WTC11 (cell line): ENCODE results near the gene TEC. TPM values are rescaled to one million over a fixed set of nuclear protein-coding genes. Genes with fewer than 3 reads are reported as not detected.

ENCODE experiments used
- ATAC-seq: fragments of 200-7000 bp; cut with Tn5 transposase; 2 replicates; pipeline ENCODE4 v1.10.0; 2021; ENCODE audit warnings: mild to moderate bottlenecking, moderate library complexity
- CTCF ChIA-PET: fragments of 300-600 bp; sonication (Branson Sonifier 250); formaldehyde crosslinking; loops from one replicate; lab custom pipeline; 2021; ENCODE audit warnings: antibody characterized with exemption; lab: Charles Lee
- POLR2A ChIA-PET: fragments of 350-600 bp; sonication (Branson Sonifier 250); formaldehyde crosslinking; loops from one replicate; lab custom pipeline; 2021; ENCODE audit warnings: antibody characterized with exemption; lab: Charles Lee
- DNase-seq: peaks from one replicate; pipeline ENCODE4 v3.0.0; 2021; ENCODE audit warnings: low spot score
- H3K27ac Mint-ChIP-seq: 2 replicates; pipeline ENCODE4 v1.8.0; 2021; ENCODE audit warnings: mixed read lengths
- H3K27me3 Mint-ChIP-seq: 2 replicates; pipeline ENCODE4 v1.8.0; 2021; ENCODE audit warnings: low read depth, mild to moderate bottlenecking, moderate library complexity, mixed read lengths
- H3K36me3 Mint-ChIP-seq: 2 replicates; pipeline ENCODE4 v1.8.0; 2021; ENCODE audit warnings: mixed read lengths
- H3K4me1 Mint-ChIP-seq: 2 replicates; pipeline ENCODE4 v1.8.0; 2022; ENCODE audit warnings: mixed read lengths
- H3K4me3 Mint-ChIP-seq: 2 replicates; pipeline ENCODE4 v1.8.0; 2021; ENCODE audit warnings: mild to moderate bottlenecking, moderate library complexity, mixed read lengths
- H3K9me3 Mint-ChIP-seq: 2 replicates; pipeline ENCODE4 v1.8.0; 2021; ENCODE audit warnings: mixed read lengths
- ATF1 ChIP-seq: sonication (generic); formaldehyde crosslinking; IDR thresholded peaks from 2 replicates; pipeline ENCODE4 v1.8.1; 2023; ENCODE audit warnings: mild to moderate bottlenecking, moderate library complexity, missing genetic modification reagents
- ESRRA ChIP-seq: sonication (generic); formaldehyde crosslinking; IDR thresholded peaks from 2 replicates; pipeline ENCODE4 v1.8.1; 2022; ENCODE audit warnings: mild to moderate bottlenecking, missing genetic modification reagents, borderline replicate concordance
- GRHL2 ChIP-seq: fragments of 250-450 bp; sonication (Bioruptor Pico); IDR thresholded peaks from 2 replicates; pipeline ENCODE4 v1.8.0; 2022; ENCODE audit warnings: mild to moderate bottlenecking, moderate library complexity; ENCODE audit not compliant: insufficient replicate concordance, severe bottlenecking
- JUN ChIP-seq: sonication (generic); formaldehyde crosslinking; IDR thresholded peaks from 2 replicates; pipeline ENCODE4 v1.8.0; 2023; ENCODE audit warnings: mild to moderate bottlenecking, missing genetic modification reagents
- NFE2L1 ChIP-seq: sonication (generic); formaldehyde crosslinking; IDR thresholded peaks from 2 replicates; pipeline ENCODE4 v1.8.1; 2023; ENCODE audit warnings: missing genetic modification reagents
- ZNF317 ChIP-seq: sonication (generic); formaldehyde crosslinking; IDR thresholded peaks from 2 replicates; pipeline ENCODE4 v1.8.1; 2023; ENCODE audit warnings: low read depth, mild to moderate bottlenecking, moderate library complexity, missing genetic modification reagents, borderline replicate concordance
- ZNF423 ChIP-seq: fragments of 250-450 bp; sonication (Bioruptor Pico); IDR thresholded peaks from 2 replicates; pipeline ENCODE4 v2.1.2; 2022; ENCODE audit warnings: mild to moderate bottlenecking, moderate library complexity
- total RNA-seq: library from RNA; stranded (reverse); gene quantifications from 3 replicates; pipeline ENCODE4 v1.2.3, GENCODE V29; 2021
- TF ChIP-seq, protein P1 (sequence below): sonication (generic); formaldehyde crosslinking; IDR thresholded peaks from 2 replicates; pipeline ENCODE4 v1.8.0; 2022; ENCODE audit warnings: missing genetic modification reagents
- TF ChIP-seq, protein P2 (sequence below): fragments of 250-450 bp; sonication (Bioruptor Pico); IDR thresholded peaks from 2 replicates; pipeline ENCODE4 v1.9.0; 2021; ENCODE audit warnings: mild to moderate bottlenecking, borderline replicate concordance
- TF ChIP-seq, protein P3 (sequence below): sonication (generic); formaldehyde crosslinking; IDR thresholded peaks from 2 replicates; pipeline ENCODE4 v1.8.1; 2023; ENCODE audit warnings: mild to moderate bottlenecking, missing genetic modification reagents, moderate library complexity
- TF ChIP-seq, protein P4 (sequence below): sonication (generic); formaldehyde crosslinking; IDR thresholded peaks from 2 replicates; pipeline ENCODE4 v1.8.1; 2023; ENCODE audit warnings: mild to moderate bottlenecking, missing genetic modification reagents
- TF ChIP-seq, protein P5 (sequence below): sonication (generic); formaldehyde crosslinking; IDR thresholded peaks from 2 replicates; pipeline ENCODE4 v1.8.0; 2022; ENCODE audit warnings: mild to moderate bottlenecking, missing genetic modification reagents
- TF ChIP-seq, protein P6 (sequence below): fragments of 250-450 bp; sonication (Bioruptor Pico); IDR thresholded peaks from 2 replicates; pipeline ENCODE4 v1.9.0; 2021; ENCODE audit warnings: mild to moderate bottlenecking
- TF ChIP-seq, protein P7 (sequence below): sonication (generic); formaldehyde crosslinking; IDR thresholded peaks from 2 replicates; pipeline ENCODE4 v1.8.0; 2022; ENCODE audit warnings: mild to moderate bottlenecking, missing genetic modification reagents

Gene TEC
- total RNA-seq, 1 experiment from 2014 or later, result 8.8 TPM

DNA sequence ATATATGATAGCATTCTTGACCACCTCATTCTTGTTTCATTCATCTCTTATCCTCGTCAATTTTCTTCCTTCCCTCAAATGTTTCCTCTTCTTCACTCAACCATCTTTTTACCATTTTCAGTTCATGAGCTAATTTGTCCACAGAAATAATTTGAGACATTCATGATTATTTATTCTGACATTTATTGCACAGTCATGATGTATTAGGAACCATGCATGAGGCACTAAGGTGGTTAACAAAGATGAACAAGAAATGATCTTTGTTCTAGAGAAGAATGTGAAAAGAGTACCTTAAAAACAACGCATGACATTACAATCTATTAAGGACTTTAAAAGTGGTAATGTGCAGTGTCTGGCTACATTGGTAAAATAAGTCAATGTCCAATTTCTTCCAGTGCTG is 27.9 kb downstream of the TEC start (continued):
- TF ChIP-seq, protein P1, sequence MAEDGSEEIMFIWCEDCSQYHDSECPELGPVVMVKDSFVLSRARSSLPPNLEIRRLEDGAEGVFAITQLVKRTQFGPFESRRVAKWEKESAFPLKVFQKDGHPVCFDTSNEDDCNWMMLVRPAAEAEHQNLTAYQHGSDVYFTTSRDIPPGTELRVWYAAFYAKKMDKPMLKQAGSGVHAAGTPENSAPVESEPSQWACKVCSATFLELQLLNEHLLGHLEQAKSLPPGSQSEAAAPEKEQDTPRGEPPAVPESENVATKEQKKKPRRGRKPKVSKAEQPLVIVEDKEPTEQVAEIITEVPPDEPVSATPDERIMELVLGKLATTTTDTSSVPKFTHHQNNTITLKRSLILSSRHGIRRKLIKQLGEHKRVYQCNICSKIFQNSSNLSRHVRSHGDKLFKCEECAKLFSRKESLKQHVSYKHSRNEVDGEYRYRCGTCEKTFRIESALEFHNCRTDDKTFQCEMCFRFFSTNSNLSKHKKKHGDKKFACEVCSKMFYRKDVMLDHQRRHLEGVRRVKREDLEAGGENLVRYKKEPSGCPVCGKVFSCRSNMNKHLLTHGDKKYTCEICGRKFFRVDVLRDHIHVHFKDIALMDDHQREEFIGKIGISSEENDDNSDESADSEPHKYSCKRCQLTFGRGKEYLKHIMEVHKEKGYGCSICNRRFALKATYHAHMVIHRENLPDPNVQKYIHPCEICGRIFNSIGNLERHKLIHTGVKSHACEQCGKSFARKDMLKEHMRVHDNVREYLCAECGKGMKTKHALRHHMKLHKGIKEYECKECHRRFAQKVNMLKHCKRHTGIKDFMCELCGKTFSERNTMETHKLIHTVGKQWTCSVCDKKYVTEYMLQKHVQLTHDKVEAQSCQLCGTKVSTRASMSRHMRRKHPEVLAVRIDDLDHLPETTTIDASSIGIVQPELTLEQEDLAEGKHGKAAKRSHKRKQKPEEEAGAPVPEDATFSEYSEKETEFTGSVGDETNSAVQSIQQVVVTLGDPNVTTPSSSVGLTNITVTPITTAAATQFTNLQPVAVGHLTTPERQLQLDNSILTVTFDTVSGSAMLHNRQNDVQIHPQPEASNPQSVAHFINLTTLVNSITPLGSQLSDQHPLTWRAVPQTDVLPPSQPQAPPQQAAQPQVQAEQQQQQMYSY (CRISPR knock-in tag), result no peak
- TF ChIP-seq, protein P2, sequence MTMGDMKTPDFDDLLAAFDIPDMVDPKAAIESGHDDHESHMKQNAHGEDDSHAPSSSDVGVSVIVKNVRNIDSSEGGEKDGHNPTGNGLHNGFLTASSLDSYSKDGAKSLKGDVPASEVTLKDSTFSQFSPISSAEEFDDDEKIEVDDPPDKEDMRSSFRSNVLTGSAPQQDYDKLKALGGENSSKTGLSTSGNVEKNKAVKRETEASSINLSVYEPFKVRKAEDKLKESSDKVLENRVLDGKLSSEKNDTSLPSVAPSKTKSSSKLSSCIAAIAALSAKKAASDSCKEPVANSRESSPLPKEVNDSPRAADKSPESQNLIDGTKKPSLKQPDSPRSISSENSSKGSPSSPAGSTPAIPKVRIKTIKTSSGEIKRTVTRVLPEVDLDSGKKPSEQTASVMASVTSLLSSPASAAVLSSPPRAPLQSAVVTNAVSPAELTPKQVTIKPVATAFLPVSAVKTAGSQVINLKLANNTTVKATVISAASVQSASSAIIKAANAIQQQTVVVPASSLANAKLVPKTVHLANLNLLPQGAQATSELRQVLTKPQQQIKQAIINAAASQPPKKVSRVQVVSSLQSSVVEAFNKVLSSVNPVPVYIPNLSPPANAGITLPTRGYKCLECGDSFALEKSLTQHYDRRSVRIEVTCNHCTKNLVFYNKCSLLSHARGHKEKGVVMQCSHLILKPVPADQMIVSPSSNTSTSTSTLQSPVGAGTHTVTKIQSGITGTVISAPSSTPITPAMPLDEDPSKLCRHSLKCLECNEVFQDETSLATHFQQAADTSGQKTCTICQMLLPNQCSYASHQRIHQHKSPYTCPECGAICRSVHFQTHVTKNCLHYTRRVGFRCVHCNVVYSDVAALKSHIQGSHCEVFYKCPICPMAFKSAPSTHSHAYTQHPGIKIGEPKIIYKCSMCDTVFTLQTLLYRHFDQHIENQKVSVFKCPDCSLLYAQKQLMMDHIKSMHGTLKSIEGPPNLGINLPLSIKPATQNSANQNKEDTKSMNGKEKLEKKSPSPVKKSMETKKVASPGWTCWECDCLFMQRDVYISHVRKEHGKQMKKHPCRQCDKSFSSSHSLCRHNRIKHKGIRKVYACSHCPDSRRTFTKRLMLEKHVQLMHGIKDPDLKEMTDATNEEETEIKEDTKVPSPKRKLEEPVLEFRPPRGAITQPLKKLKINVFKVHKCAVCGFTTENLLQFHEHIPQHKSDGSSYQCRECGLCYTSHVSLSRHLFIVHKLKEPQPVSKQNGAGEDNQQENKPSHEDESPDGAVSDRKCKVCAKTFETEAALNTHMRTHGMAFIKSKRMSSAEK, result no peak
- TF ChIP-seq ZNF317 (CRISPR knock-in tag), result no peak
- TF ChIP-seq, protein P3, sequence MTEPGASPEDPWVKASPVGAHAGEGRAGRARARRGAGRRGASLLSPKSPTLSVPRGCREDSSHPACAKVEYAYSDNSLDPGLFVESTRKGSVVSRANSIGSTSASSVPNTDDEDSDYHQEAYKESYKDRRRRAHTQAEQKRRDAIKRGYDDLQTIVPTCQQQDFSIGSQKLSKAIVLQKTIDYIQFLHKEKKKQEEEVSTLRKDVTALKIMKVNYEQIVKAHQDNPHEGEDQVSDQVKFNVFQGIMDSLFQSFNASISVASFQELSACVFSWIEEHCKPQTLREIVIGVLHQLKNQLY, result no peak
- TF ChIP-seq, protein P4, sequence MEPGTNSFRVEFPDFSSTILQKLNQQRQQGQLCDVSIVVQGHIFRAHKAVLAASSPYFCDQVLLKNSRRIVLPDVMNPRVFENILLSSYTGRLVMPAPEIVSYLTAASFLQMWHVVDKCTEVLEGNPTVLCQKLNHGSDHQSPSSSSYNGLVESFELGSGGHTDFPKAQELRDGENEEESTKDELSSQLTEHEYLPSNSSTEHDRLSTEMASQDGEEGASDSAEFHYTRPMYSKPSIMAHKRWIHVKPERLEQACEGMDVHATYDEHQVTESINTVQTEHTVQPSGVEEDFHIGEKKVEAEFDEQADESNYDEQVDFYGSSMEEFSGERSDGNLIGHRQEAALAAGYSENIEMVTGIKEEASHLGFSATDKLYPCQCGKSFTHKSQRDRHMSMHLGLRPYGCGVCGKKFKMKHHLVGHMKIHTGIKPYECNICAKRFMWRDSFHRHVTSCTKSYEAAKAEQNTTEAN (CRISPR knock-in tag), result no peak
- TF ChIP-seq, protein P5, sequence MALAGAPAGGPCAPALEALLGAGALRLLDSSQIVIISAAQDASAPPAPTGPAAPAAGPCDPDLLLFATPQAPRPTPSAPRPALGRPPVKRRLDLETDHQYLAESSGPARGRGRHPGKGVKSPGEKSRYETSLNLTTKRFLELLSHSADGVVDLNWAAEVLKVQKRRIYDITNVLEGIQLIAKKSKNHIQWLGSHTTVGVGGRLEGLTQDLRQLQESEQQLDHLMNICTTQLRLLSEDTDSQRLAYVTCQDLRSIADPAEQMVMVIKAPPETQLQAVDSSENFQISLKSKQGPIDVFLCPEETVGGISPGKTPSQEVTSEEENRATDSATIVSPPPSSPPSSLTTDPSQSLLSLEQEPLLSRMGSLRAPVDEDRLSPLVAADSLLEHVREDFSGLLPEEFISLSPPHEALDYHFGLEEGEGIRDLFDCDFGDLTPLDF, result no peak
- TF ChIP-seq ATF1 (CRISPR knock-in tag), result no peak

DNA sequence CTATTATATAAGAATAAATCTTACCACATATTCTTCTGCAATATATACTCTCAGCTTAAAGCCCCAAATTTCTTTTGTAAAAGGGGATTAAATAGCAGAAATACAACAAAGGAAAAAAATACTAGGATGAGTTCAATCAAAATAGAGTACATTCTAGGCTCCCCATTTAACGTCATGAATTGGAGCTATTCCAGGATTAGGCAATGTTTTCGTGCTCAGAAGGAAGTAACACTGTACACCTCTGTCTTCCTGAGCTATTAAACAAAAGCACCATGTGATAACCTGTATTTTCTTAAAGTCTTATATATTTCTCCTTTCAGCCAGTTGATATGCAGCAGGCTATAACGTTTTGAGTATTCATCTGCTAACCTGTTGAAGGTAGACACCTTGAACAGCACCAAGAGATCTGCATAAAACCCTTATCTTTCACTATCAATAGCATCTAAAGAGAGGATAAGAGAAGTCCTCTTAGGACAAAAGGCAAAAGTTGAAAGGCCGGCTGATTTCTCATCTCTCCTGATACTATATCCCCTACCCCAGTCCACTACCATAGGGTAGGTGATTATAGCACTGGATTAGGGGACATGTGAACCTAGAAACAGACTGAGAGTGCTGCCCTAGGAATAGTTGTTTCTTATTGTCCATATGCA is 31.5 kb downstream of the TEC start:
- Mint-ChIP-seq H3K4me1 (peaks cover 28% of the 10 kb centered on the region), H3K9me3 (no peaks in the 10 kb centered on the region), H3K27ac (no peak overlapping the region), H3K27me3 (no peaks in the 10 kb centered on the region), H3K36me3 (no peaks in the 10 kb centered on the region), H3K4me3 (no peak overlapping the region)
- DNase-seq (no peak), ATAC-seq (no peak)
- ChIA-PET CTCF (no interaction called here), POLR2A (no interaction called here)
- TF ChIP-seq NFE2L1 (CRISPR knock-in tag) (no peak), ZNF423 (CRISPR knock-in tag) (no peak), ESRRA (no peak), JUN (CRISPR knock-in tag) (no peak), GRHL2 (CRISPR knock-in tag) (no peak)
- TF ChIP-seq, protein P6, sequence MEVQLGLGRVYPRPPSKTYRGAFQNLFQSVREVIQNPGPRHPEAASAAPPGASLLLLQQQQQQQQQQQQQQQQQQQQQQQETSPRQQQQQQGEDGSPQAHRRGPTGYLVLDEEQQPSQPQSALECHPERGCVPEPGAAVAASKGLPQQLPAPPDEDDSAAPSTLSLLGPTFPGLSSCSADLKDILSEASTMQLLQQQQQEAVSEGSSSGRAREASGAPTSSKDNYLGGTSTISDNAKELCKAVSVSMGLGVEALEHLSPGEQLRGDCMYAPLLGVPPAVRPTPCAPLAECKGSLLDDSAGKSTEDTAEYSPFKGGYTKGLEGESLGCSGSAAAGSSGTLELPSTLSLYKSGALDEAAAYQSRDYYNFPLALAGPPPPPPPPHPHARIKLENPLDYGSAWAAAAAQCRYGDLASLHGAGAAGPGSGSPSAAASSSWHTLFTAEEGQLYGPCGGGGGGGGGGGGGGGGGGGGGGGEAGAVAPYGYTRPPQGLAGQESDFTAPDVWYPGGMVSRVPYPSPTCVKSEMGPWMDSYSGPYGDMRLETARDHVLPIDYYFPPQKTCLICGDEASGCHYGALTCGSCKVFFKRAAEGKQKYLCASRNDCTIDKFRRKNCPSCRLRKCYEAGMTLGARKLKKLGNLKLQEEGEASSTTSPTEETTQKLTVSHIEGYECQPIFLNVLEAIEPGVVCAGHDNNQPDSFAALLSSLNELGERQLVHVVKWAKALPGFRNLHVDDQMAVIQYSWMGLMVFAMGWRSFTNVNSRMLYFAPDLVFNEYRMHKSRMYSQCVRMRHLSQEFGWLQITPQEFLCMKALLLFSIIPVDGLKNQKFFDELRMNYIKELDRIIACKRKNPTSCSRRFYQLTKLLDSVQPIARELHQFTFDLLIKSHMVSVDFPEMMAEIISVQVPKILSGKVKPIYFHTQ, result no peak
- TF ChIP-seq, protein P1 (CRISPR knock-in tag), result no peak
- TF ChIP-seq, protein P7, sequence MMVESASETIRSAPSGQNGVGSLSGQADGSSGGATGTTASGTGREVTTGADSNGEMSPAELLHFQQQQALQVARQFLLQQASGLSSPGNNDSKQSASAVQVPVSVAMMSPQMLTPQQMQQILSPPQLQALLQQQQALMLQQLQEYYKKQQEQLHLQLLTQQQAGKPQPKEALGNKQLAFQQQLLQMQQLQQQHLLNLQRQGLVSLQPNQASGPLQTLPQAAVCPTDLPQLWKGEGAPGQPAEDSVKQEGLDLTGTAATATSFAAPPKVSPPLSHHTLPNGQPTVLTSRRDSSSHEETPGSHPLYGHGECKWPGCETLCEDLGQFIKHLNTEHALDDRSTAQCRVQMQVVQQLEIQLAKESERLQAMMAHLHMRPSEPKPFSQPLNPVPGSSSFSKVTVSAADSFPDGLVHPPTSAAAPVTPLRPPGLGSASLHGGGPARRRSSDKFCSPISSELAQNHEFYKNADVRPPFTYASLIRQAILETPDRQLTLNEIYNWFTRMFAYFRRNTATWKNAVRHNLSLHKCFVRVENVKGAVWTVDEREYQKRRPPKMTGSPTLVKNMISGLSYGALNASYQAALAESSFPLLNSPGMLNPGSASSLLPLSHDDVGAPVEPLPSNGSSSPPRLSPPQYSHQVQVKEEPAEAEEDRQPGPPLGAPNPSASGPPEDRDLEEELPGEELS (CRISPR knock-in tag), result no peak
